Measurements from ENCODE around the gene SETD2.

SETD2 gene

DNA sequence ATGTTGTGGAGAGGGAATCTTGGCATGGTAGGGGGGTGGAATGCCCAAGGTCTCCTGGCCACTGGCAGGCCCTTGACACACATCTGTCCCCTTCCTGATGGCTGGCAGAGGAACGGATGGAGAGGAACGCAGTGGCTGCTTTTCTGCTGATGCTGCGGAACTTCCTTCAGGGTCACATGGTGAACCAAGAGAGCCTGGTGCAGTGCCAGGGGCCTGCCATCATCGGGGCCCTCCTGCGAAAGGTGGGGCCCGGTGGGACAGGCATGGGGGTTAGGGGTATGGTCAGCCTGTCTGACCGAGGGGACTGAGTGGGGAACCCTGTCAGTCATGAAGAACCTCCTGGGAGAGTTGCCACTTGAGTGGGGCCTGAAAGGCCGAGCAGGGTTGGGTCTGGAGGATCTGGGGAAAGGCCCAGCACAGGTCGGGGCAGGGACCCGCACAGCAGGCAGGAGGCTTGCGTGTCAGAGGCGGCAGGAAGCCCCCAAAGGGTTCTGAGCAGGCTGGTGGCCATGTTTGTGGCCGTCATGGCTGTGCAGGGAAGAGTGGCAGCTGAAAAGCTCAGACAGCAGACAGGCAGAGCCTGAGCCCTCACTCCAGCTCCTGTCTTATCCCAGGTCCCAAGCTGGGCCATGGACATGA is 166.3 kb downstream of the SETD2 start:
- no peak for DNase-seq

DNA sequence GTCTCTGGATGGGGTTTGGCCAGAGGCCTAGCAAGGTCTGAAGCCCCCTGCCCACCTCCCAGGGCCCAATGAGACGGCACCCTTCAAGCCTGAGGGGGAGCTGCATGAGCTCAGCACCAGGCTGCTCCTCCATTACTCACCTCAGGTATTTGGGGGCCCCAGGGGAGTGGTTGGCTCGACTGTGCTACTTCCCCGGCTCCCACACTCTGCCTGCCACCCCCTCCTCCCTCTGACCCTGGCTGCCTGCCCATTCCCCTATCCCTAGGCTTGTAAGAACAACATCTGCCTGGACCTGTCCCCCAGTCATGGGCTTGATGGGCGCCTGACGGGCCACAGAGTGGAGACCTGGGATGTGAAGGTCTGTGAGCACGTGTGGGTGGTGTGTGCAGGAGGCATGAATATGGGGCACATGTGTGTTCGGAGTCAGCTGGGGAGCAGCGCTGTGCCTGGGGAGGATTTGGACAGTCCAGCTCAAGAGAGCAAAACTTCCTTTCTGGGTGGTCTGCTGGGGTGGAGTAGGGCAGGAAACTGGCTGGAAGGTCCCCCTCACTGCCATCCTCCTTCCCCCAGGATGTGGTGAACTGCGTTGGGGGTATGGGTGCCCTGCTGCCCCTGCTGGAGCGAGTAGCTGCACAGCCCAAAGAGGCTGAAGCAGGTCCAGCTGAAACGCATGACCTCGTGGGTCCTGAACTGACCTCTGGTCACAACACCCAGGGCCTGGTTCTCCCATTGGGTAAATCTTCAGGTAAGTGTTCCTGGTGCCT is 167.0 kb downstream of the SETD2 start:
- DNase-seq: no peak

DNA sequence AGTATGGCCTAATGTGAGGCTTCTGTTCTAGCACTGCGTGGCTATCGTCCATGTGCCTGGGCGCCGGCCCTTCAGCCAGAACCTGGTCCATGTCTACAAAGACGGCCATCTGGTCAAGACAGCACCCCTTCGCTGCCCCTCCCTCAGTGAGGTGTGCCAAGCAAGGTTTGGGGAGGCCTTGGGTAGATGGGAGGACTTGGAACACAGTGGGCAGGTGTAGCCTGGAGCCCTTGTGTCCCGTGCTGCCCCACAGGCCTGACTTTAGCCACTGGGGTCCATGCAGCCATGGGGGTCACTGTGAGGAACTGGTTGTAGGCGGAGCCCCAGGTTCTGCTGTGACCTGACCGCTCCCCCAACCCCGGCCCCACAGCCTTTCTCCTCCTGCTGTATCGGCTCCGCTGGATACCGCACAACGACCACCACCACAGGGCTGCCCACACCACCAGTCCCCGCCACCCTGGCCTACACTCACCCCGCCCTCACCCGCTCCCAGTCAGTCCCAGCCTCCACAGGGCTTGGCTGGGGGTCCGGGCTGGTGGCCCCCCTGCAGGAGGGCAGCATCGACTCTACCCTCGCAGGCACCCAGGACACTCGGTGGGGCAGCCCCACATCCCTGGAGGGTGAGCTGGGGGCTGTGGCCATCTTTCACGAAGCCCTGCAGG is 167.9 kb downstream of the SETD2 start:
- DNase-seq: no peak

DNA sequence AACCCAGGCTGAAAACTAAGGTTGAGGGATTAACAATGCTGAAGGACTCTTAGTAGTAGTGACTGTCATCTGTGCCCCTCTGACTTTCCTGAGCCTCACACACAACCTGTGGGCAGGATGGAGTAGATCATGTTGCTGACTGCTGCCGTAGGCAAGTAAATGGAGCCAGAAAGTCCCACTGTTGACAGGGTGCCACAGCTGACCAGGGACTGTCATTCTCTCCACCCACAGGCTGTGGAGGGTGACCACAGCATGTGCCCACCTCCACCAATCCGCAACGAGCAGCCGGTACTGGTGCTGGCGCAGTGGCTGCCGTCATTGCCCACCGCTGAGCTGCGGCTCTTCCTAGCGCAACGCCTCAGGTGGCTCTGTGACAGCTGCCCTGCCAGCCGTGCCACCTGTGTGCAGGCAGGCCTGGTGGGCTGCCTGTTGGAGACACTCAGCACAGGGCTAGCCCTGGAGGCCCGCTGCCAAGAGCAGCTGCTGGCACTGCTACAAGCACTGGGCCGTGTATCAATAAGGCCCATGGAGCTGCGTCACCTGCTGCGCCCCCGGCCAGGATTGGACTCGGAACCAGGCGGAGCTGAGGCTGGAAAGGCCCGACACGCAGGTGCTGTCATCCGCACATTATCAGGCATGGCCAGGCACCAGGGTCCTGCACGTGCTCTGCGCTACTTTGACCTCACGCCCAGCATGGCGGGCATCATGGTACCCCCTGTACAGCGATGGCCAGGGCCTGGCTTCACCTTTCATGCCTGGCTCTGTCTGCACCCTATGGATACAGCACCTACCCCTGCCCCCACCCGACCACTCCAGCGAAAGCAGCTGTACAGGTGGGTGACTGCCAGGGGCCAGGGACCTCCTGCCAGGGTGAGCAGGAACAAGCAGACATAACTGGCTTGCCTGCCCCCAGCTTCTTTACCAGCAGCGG is 168.8 kb downstream of the SETD2 start:
- DNase-seq: peak in 1 of 14 donors; percentile 79

DNA sequence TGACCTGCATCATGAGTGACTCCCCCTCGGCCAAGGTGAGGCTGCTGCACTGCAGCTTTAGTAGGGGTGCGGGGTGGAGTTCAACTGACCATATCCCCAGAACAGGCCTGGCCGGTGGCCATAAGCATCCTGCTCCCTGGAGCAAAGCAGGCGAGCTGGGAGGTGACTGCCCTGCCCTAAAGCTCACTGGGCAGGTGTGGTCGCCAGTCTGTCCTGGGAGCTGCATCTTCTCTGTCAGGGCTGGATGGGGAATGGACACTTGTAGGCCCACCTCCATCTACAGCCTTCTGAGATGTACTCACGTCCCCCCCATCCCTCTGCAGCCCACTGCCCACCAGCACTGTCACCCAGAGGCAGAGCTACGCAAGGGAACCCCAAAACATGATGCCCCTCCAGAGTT is 169.9 kb downstream of the SETD2 start:
- no peak for DNase-seq

DNA sequence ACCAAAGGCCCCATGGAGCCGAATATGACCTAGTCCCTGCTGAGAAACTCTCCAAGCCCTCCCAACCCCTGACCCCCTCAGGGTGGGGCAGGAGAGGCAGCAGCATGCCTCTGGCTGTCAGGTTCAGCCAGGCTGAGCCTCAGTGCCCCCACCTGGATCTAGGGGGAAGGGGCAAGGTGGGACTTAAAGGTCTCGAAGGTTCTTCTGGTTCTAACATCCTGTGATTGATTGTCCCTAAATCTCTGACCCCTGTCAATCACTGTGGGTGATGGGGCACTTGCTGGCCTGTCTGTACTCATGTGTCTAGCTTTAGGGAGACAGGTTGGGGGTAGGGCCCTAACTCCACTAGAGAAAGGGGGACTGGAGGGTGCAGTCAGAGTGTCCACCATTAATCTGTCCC is 170.6 kb downstream of the SETD2 start:
- DNase-seq: no peak

DNA sequence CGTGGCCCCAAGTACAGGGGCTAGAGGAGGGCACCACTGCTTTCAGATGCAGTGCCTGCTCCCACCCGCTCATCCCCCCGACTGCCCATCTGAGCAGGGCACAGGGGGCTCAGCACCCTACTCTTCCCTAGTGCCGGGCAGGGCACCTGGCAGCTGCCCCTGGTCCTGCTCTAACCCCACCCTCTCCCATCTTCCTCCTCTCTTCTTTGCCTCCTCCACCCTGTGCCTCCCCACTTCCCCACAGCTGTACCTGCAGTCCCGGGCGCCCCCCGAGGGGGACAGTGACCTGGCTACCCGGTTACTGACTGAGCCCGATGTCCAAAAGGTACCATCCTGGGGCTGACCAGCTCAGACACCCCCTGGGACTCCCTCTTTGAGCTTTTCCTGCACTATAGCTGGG is 171.7 kb downstream of the SETD2 start:
- no peak for DNase-seq

DNA sequence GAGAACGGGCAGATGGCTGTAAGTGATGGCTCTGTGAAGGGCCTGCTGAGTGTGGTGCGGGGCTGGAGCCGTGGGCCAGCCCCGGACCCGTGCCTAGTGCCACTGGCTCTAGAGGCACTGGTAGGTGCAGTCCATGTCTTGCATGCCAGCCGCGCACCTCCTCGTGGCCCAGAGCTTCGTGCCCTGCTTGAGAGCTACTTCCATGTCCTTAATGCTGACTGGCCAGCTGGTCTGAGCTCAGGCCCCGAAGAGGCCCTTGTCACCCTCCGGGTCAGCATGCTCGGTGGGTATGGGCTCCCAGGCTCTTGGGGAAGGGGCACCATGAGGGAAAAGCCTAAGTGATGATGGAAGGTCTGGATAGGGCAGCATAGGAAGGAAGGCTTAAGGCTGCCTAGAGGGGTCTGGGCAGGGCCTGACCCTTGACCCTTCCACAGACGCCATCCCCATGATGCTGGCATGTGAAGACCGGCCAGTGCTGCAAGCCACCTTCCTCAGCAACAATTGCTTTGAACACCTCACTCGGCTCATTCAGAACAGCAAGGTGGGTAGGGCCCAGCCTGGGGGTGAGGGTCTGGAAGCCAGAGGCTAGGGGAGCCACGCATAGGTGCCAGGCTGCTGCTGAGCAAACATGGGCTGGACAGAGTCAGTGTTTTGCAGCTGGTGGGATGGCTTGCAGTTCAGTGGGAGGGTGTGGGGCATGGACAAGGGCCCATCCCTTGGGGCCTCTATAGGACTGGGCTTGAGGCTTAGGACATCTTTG is 172.3 kb downstream of the SETD2 start:
- no peak for DNase-seq

DNA sequence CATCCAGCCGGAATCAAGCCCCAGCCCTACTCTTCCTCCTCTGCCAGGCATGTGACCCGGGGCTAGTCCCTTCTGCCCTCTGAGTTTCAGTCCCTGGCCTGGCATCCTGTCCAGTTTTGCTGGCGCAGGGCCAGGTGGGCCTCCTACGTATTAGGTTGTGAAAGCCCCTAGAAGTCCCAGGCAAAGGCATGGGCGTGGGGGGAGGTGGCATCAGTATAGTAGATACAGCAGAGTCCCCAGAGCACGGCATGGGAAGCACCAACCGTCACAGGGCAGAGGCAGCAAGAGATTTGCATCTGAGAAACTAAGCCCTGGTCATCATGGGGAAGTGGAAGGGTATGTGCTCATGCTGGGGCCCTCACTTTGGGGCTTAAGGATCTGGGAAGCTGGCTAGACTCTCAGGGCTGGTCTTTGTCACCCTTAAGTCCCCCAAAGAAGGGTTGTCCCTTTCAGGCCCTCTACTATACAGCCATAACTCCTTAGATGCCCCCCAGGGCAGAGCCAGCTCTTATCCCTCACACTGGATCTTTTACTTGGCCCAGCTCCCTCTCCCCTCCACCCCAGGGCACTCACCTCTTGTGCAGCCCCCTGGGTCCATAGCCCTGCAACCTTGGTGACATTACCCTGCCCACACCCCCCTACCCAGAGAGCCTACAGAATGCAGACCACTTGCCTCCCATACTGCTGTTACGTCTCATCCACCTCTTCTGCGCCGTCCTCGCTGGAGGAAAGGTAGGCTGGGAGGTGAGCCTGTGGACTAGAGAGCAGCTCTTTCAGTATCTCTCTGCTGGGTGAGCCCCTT is 173.1 kb downstream of the SETD2 start:
- peak in 3 of 14 donors; percentile 16 to 59 (median 31) for DNase-seq

DNA sequence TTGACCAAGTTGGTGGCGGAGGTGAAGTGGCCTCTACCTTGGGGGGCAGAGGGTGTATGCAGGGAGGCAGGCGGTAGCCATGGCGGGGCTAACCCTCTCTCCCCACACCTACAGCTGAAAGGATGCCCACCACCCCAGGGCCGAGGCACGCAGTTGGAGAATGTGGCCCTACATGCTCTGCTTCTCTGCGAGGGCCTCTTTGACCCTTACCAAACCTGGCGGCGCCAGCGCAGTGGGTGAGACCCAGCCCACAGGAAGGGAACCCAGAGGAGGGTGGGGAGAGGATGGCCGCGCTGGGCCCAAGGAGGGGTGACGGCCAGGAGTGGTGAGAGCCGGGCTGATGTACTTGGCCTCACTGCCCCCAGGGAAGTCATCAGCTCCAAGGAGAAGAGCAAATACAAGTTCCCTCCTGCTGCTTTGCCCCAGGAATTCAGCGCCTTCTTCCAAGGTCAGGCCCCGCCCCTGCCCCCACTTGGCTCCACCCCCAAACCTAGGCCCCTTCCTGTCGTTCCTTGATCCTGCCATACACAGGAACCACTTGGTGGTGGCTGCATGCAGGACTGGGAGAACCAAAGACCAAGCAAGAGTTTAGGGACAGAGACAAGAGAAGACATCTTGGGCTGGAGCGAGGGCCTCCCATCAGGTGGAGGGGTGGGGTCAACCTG is 174.6 kb downstream of the SETD2 start:
- DNase-seq: no peak

DNA sequence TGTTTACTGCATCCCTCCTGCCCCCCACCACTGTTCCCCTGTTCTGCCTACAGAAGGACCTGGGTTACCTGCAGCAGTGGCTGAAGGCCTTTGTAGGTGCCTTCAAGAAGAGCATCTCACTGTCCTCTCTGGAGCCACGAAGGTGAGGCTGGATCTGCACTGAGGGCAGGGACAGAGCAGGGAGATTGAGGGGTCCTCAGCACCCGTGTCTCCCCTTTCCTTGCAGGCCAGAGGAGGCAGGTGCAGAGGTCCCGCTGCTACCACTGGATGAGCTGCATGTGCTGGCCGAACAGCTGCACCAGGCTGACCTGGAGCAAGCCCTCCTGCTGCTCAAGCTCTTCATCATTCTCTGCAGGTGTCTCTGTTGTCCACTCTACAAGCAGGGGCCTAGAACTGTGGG is 175.3 kb downstream of the SETD2 start:
- DNase-seq: no peak

DNA sequence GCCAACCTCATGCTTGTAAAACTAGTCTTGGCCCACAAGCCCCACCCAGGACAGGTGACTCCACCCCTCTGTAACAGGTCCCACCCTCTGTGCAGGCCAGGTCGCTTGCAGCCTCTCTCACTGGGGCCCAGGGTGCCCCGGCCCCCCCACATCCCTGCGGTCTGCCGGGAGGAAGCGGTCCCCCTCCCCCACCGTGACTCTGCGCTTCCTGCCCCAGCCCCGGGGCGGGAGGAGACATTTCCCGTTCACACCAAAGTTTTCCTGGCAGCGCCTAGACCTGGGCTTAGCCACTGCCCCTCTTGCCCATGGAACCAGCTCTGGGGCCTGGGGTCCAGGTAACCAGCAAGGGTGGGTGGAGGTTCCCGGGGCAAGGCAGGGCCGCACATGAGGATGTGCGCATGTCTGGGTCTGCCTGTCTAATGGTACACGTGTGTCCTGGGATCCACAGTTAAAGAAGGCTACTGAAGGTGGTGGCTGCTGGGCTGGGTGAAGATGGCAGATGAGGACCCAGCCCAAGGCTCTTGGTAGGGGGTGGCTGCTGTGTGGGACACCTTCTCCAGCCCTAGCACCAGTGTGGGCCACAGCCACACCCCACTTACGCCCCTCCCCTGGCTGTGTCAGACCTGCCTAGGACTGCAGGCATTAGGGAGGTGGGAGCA is 176.0 kb downstream of the SETD2 start:
- DNase-seq: peak in 2 of 14 donors; percentile 15 to 26

DNA sequence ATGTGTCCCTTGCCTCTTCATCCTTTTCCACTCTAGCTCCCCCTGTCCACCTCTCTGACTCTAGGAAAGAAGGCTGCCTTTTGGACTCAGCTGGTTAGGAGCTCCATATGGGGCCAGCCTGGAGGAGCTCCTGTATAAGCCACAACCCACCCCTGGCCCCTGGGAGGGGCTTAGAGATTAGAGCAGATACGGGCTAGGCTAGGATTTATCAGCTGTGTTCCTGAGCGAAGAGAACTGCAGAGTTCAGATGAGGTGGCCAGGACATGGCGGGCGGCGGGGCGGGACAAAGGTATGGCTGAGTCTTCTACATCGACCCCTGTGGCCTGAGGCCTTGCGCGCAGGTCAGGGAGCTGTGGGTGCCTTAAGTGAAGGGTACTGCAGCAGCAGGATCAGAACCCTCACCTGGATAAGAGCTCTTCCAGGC is 176.6 kb downstream of the SETD2 start:
- no peak for DNase-seq

DNA sequence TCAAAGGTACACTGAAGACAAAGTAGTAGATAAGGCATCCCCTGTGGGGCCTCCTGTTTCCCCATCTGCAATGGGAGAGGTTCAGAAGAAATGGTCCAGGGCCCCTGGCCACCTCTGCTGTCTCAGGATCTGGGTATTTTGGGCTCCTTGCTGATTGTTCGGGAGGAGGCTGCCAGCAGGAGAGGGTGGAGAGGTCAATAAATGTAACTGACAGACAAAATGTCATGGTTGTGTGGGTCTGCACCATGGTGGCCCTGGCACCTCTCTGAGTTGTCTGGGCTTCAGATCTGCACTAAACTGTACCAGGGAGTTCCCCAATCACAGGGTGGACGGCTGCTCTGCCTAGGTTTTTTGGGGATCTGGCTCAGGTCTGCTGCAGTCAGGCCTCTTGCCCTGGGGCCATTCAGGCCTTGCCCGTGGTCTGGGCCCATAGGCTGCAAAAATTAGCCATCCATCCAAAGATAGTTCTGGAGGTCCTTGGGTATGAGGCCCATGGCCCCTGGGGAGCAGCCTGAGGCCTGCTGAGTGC is 177.1 kb downstream of the SETD2 start:
- no peak for DNase-seq

DNA sequence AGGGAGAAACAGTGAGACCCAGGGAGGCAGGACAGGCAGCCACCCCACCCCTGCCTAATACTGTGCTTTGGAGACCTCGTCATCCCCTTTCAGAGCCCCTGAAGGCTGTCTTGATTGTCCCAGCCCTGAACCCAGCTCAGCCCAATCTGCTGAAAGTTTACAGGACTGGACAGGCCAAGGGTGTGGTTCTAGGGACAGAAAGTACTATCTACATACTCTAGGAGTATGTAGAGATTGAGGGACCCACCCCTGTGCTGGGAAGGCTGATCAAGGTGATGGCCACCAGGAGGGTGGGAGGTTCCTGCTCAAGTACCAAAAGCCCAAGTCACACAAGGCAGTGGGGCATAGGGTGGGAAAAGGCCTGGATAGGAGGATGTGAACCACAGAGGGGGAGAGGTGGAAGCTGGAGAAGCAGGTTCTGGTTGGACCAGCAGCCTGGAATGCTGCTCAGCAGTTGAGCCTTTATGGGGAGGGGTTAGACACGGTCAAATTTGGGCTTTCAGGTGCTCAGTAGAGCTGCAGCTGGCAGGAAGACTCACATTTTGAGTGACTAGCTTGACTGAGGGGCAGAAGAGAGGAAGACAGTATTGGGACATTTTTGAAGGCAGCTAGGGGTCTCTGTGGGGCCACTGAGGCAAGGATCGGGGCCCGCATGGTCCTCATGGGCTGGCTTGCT is 177.7 kb downstream of the SETD2 start:
- DNase-seq: no peak

DNA sequence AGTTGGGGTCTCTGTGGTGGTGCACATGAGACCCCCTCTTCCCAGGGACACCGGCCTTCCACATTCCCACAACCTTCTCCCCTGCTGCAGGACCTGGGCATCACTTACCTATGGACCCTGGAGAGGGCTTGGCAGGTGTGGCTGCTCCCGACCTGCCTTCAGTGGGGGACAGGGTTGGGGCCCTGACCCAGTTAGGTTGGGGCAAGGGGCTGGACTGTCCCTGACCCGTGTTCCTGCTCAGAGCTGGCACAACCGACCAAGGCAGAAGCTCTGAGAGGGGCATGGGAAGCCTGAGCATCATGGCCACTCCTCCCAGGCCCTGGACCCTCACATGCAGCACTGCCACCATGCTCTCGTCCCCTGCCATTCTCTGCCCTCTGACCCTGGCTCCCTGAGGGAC is 178.3 kb downstream of the SETD2 start:
- no peak for DNase-seq

DNA sequence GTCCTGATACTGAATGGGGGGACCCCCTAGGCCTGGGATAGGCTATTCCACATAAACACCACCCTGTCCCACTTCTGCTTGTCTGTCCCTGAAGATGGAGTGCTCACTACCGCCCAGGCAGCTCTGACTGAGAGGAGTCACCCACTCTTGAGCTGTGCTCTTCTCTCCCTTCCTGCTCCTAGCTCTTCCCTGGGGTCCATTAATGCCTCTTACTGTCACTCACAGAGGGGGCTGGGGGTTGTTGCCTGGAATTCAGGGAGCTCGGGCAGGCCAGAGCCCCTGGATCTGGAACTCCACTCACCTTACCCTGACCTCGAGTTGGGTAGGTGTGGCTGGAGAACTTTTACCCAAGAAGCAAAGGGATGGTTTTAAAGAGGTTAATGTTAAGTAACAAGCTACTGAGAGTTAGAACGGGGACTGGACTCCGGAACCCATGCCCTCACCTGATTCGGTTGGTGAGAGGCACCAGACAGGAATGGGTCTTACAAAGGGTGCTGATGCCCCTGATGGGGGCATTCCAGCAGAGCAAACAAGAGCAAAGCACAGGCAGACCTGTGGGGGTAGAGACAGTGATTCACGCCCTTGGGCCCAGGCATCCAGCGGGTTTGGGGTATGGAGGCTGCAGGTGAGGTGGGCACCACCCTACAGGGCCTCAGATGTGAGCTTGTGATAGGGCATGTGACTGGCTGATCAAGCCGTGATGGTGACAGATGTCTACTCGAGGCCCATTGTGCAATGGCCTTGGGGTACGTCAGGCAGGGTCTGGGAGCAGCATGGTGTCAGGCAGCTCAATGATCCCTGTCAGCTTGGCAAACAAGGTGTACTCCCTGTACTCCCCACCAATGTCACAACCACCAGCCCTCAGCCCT is 179.1 kb downstream of the SETD2 start:
- no peak for DNase-seq

DNA sequence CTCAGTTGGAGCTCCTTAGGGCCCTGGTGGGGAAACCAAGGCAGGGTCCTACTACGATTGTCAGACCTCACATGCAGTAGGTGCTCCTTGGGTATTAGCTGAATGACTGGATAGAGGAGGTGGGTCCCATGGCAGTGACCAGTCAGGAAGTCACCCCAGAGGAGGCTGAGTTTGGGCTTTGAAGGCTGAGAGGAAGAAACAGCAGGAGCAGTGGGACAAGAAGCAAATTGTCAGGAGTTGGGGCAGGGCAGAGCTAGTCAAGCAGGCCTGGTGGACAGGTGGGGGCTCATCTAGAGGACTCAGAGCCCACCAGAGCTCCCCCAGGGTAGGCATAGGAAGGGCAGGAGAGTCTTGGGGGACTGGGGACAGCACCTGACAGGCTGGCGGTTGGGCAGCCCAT is 181.4 kb downstream of the SETD2 start:
- DNase-seq: no peak

Data from C1 segment of cervical spinal cord (tissue), 14 donors.